Coronary artery (tissue), 2 donors: ENCODE results near the gene SPATA22.
"Not testable (repeated sequence)": the region's sequence is repeated elsewhere in the genome, so short reads cannot be mapped to it uniquely, and the experiment has no call there.

Experiments used
- DNase-seq: peaks from one replicate; pipeline ENCODE4 v3.0.0-alpha.2; 2017; ENCODE audit warnings: low spot score
- H3K27ac ChIP-seq, 2 donors: fragments of 200-600 bp; sonication (generic); one replicate each; pipeline ENCODE4 v1.5.1; 2016 to 2019
- H3K4me3 ChIP-seq: fragments of 200-600 bp; sonication (generic); 2 replicates; pipeline ENCODE4 v1.5.1; 2016; ENCODE audit warnings: mild to moderate bottlenecking, moderate library complexity
- CTCF ChIP-seq: fragments of 200-600 bp; sonication (generic); IDR thresholded peaks from one replicate; pipeline ENCODE4 v1.5.1; 2019; ENCODE audit warnings: antibody characterized with exemption

SPATA22 gene

GRCh38 chr17:3472137-3472536 lies 518 bp upstream of the SPATA22 start:
- Histone ChIP-seq H3K27ac (no peak overlapping the region), H3K4me3 (no peak overlapping the region)
- TF ChIP-seq CTCF: no peak
- DNase-seq: no peak

GRCh38 chr17:3469529-3469928 lies 2.1 kb downstream of the SPATA22 start:
- TF ChIP-seq CTCF: no peak
- Histone ChIP-seq H3K4me3 (no peak overlapping the region), H3K27ac (no peak overlapping the region)
- DNase-seq: no peak

- not testable (repeated sequence) for H3K4me3 ChIP-seq, DNase-seq, H3K27ac ChIP-seq
Measured at GRCh38 chr17:3466355-3466754, 5.3 kb downstream of the SPATA22 start.

GRCh38 chr17:3448059-3448665 lies 23.5 kb downstream of the SPATA22 start:
- DNase-seq: no peak
- TF ChIP-seq CTCF: no peak
- Histone ChIP-seq H3K4me3 (no peak overlapping the region), H3K27ac (no peak overlapping the region)

- H3K27ac ChIP-seq: no peak overlapping the region
- no peak for TF ChIP-seq CTCF
- no peak for DNase-seq
- H3K4me3 ChIP-seq: no peak overlapping the region
Measured at GRCh38 chr17:3447625-3448024, 24.0 kb downstream of the SPATA22 start.

GRCh38 chr17:3440451-3440850 lies 31.2 kb downstream of the SPATA22 start:
- no peak for DNase-seq
- Histone ChIP-seq H3K4me3 (no peak overlapping the region), H3K27ac (no peak overlapping the region)
- TF ChIP-seq CTCF: no peak

GRCh38 chr17:3438368-3438767 lies 33.3 kb downstream of the SPATA22 start:
- no peak for DNase-seq
- TF ChIP-seq CTCF: no peak
- no peak overlapping the region for H3K4me3 ChIP-seq
- H3K27ac ChIP-seq: no peak overlapping the region

- no peak for DNase-seq
- no peak for TF ChIP-seq CTCF
- Histone ChIP-seq H3K4me3 (no peak within 1 kb of the TSS), H3K27ac (no peak within 1 kb of the TSS)
Measured at GRCh38 chr17:3433741-3434140, 37.9 kb downstream of the SPATA22 start, which contains the start of gene OR1E2. TSS of gene OR1E2 (minus strand) at chr17:3433841. CDS start at chr17:3433841, 0 bp downstream.

- not testable (repeated sequence) for H3K27ac ChIP-seq, H3K4me3 ChIP-seq, DNase-seq
Measured at GRCh38 chr17:3433215-3433614, 38.4 kb downstream of the SPATA22 start.
